HG03135 (cell line): Measurements from ENCODE around the gene LSAMP.

ENCODE experiments used
- ATAC-seq: cut with Tn5 transposase; IDR thresholded peaks from one replicate; pipeline ENCODE4 v1.9.1; 2021; ENCODE audit warnings: mild to moderate bottlenecking, moderate library complexity; ENCODE audit not compliant: unreplicated experiment

The LSAMP gene

GRCh38 chr3:116067326-116067725 lies 378.0 kb downstream of the LSAMP start:
- ATAC-seq = peak; percentile 77

- ATAC-seq = no peak
Measured at GRCh38 chr3:116065501-116065900, 379.8 kb downstream of the LSAMP start.

- ATAC-seq = no peak
Measured at GRCh38 chr3:116064646-116065045, 380.6 kb downstream of the LSAMP start.

GRCh38 chr3:116059421-116060096 lies 385.7 kb downstream of the LSAMP start:
- ATAC-seq = no peak

GRCh38 chr3:116058844-116059243 lies 386.4 kb downstream of the LSAMP start:
- ATAC-seq = no peak

GRCh38 chr3:116057400-116058006 lies 387.8 kb downstream of the LSAMP start:
- no peak for ATAC-seq

GRCh38 chr3:116056280-116056679 lies 389.0 kb downstream of the LSAMP start:
- peak; percentile 92 for ATAC-seq

GRCh38 chr3:116053017-116053416 lies 392.3 kb downstream of the LSAMP start:
- no peak for ATAC-seq

- no peak for ATAC-seq
Measured at GRCh38 chr3:116052602-116053001, 392.7 kb downstream of the LSAMP start.

- ATAC-seq = no peak
Measured at GRCh38 chr3:116051586-116051985, 393.7 kb downstream of the LSAMP start.

- no peak for ATAC-seq
Measured at GRCh38 chr3:116051040-116051439, 394.2 kb downstream of the LSAMP start.

GRCh38 chr3:116050311-116050915 lies 394.9 kb downstream of the LSAMP start:
- no peak for ATAC-seq

GRCh38 chr3:116048991-116049390 lies 396.3 kb downstream of the LSAMP start:
- no peak for ATAC-seq

- no peak for ATAC-seq
Measured at GRCh38 chr3:116046350-116046749, 398.9 kb downstream of the LSAMP start.

GRCh38 chr3:116045314-116045713 lies 400.0 kb downstream of the LSAMP start:
- no peak for ATAC-seq

GRCh38 chr3:116040152-116040551 lies 405.1 kb downstream of the LSAMP start:
- no peak for ATAC-seq

GRCh38 chr3:116039651-116039985 lies 405.7 kb downstream of the LSAMP start:
- ATAC-seq = no peak

- ATAC-seq = no peak
Measured at GRCh38 chr3:116038968-116039650, 406.2 kb downstream of the LSAMP start.

- ATAC-seq = peak; percentile 96
Measured at GRCh38 chr3:116037954-116038911, 407.1 kb downstream of the LSAMP start.

GRCh38 chr3:116035429-116035828 lies 409.9 kb downstream of the LSAMP start:
- ATAC-seq = no peak

GRCh38 chr3:116034794-116035193 lies 410.5 kb downstream of the LSAMP start:
- ATAC-seq = no peak
